LHCN-M2 (cell line): Measurements from ENCODE around the gene C5orf63. TPM values are rescaled to one million over a fixed set of nuclear protein-coding genes. Genes with fewer than 3 reads are reported as not detected.
"Not testable (repeated sequence)": the region's sequence is repeated elsewhere in the genome, so short reads cannot be mapped to it uniquely, and the experiment has no call there.

Source experiments
- DNase-seq: peaks from one replicate; pipeline ENCODE4 v3.0.0-alpha.2; 2012; ENCODE audit warnings: low read depth
- total RNA-seq: library from RNA; depleted of rRNA; stranded (reverse); fragments of >200 nt; gene quantifications from 2 replicates; pipeline ENCODE4 v1.2.3, GENCODE V29; 2014

C5orf63 gene
- total RNA-seq, 1 experiment from 2014 or later, result 2.5 TPM

GRCh38 chr5:127031863-127032232 is 41.5 kb downstream of the C5orf63 start:
- DNase-seq, result no peak

GRCh38 chr5:127031147-127031862 is 42.0 kb downstream of the C5orf63 start:
- DNase-seq, result no peak

DNA sequence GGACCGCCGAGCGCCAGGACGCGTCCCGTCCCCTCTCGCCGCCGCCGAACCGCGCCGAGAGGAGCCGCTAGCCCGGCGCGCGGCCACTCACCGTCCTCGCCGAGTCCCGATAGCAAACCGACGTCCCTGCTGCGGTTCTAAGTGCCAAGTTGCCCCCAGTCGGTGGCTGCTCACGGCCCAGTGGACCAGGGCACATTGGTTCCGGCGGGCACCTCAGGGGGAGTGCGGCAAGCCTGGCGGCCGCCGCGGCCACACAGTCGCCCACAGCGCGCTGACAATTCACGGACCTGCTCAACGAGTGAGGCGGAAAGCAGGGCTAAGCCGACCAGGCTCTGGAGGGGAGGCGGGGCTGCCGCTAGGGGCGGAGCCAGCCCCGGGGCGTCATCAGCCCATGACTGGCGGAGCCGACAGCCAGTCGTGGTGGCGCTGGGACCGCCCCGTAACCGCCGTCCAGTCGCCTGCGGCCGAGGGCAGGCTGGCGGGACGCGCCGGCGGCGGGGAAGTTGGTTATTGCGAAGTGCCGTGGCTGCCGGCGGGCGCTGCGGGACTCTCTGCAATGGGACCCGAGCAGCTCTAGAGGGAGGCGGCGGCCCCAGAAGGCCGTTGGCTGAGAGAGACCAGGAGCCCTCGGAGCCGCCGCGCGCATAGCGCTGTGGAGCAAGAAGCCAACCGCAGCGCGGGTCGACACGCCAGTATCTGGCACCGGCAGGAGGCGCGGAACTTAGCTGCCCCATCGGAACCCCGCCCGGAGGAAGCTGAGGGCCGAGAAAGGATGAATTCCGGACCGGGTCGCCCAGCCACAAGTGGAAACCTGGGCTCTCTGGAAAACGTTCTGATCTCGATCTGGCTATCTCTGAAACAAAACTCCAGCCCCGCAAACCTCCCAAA is 42.8 kb downstream of the C5orf63 start, which contains the start of gene MARCHF3:
Gene MARCHF3, minus strand, starts transcription at position 300 of the 888 bp plus-strand sequence. CDS start 112,387 bp downstream, outside the sequence.
- peak; percentile 91 for DNase-seq

GRCh38 chr5:127029581-127030258 is 43.6 kb downstream of the C5orf63 start:
- DNase-seq, result peak; percentile 82

DNA sequence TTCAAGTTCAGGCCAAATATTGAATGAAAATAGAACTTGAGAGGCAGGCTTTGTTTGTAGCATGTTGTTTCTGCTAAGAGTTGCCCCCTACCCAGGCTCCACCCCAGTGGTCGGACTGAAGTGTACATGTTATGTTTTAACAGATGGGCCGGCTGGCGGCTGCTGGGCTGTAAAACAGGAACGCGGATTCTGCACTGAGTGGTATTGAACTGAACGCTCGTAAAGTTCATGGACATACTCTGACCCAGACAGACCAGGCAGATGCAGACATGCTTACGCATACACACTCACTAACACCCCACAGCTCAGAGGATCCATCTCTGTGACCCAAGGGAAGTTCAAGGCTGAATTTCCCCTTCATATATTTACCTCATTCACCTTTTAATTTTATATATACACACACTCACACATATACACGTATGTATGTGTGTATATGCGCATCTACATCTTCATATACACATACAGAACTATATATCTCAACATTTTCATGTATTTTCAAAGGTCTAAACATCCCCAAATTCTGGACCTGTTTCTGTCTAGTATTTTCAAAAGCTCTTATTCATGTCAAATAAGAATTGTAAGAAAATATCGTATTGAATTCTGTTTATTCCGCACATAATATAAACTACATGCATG is 44.4 kb downstream of the C5orf63 start:
- DNase-seq, result no peak

GRCh38 chr5:127027539-127027938 is 45.8 kb downstream of the C5orf63 start:
- no peak for DNase-seq

- no peak for DNase-seq
These were observed 47.1 kb downstream of the C5orf63 start for GRCh38 chr5:127026166-127026565.

DNA sequence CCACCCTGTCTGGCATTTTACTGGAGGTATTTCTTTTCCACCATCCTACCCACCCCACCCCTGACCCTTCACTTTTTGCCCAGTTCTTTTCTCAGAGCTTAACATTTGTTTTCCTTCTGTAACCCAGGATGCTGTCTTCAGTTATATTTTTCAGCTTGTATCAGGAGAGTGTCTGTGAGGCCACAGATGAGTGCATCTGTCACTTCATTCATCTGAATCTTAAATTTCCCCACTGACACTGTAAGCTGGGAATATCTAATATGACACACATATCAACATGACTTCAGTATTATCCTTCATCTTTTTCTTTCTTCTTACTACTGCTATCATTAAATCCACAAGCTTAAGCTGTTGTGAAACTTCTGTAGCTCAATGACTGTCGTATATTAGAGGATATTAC is 47.8 kb downstream of the C5orf63 start:
- DNase-seq, result no peak

- DNase-seq, result no peak
These were observed 48.5 kb downstream of the C5orf63 start for GRCh38 chr5:127024821-127025220.

DNA sequence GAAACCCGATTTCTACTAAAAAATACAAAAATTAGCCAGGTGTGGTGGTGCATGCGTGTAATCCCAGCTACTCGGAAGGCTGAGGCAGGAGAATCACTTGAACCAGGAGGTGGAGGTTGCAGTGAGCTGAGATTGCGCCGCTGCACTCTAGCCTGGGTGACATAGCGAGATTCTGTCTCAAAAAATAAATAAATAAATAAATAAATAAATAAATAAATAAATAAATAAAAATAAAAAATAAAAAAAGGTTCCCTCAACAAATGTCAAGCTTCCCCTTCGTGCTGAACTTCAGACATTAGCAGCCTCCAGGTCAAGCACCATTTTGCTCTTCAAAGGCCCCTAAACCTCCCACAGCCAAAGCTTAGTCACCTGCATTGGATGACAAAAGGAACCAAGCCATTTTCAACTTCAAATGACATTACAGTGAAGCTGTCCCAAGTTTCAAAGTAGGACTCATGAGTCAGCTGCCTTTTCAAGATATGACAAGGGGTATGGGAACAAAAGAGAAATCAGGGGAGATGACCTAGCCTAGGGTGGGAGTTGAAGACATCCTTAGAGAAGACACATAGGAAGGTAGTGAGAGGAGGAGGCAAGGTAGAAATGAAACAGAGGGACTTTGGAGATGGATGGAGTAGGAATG is 49.6 kb downstream of the C5orf63 start:
- DNase-seq, result not testable (repeated sequence)

- no peak for DNase-seq
These were observed 50.5 kb downstream of the C5orf63 start for GRCh38 chr5:127022846-127023245.

GRCh38 chr5:127019928-127020327 is 53.4 kb downstream of the C5orf63 start:
- DNase-seq, result peak; percentile 45

DNA sequence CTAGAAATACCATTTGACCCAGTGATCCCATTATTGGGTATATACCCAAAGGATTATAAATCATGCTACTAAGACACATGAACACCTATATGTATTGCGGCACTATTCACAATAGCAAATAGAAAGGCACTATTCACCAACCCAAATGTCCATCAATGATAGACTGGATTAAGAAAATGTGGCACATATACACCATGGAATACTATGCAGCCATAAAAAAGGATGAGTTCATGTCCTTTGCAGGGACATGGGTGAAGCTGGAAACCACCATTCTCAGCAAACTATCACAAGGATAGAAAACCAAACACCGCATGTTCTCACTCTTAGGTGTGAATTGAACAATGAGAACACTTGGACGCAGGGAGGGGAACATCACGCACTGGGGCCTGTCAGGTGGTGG is 56.6 kb downstream of the C5orf63 start:
- not testable (repeated sequence) for DNase-seq

GRCh38 chr5:127015716-127016115 is 57.6 kb downstream of the C5orf63 start:
- no peak for DNase-seq

- no peak for DNase-seq
These were observed 58.7 kb downstream of the C5orf63 start for GRCh38 chr5:127014573-127014972.

DNA sequence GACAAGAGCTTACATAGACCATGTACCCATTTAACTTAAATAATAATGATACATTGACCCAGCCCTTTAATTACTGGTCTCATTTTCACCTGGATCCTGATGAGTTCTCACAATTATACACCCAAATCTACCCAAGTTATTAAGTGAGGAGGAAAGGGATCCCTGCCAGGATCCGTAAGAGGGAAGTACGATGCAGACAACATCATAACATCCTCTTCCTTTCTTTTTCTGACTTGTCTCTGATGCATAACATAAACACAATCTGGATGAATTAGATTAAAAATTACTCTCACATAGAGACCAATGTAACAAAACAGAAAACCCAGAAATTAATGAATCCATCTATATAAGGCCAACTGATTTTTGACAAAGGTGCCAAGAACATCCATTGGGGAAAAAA is 59.9 kb downstream of the C5orf63 start:
- peak; percentile 19 for DNase-seq

DNA sequence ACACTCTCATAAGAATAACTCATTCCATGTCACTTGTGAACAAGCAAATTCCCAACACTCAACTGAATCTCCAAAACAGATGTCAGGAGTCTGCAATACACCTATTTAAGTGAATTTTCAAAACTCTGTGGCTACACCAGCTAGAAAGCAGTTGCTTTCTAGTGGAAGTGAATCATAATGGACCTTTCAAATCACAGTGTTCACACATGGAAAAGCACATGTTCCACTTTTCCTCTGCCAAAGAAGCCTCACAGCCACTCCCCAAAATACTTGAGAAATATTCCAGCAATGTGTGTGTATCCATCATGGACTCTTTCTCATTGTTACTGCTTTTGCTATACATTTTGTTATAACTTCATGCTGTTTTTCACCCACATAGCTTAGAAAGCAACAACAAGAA is 60.4 kb downstream of the C5orf63 start:
- peak; percentile 91 for DNase-seq

DNA sequence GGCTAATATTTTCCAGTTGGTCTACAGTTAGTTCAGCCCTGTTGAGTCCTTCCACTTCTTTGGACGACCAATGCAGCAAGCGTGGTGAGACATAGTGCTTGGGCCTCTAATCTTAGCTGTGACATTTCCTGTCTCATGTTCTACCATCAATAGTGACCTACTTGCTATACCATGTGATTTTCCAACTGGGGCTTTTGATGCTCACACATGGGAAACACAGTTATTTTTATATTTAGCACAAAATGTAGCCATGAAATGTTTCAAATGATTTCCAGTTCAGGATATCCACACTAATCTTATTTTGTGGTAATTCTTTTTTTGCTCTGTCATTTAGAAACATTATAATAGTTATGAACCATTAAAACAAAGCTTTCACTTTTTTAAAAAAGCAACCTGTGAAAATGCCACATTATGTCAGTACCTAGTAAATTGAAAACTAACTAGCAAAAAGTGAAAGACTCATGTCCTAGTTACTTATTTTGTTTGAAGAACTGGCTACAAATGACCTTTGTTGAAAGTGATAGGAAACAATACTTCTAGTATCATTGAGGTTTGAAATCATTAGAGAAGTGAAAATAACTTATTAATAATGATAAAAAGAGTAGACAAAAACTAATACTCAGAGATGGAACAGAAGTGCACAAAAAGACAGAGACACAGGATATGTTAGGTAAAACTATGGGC is 61.2 kb downstream of the C5orf63 start:
- peak; percentile 46 for DNase-seq

DNA sequence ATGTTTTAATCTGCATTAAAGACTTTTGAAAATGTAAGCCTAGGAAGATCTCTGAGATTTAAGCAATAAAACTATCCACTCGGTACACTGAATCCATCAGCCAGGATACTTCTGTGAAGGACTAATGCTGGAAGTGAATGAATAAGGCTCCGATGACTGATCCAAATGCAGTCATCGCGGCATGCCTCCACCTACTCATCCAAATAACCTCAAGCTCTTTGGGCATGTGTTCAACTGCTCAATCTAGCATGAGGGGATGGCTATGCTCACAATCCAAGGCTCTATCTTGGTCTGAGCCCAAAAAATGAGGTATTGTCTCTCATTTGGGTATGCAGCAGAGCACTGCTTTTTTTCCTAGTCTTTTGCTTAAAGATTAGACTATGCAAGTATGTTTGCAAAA is 62.1 kb downstream of the C5orf63 start:
- peak; percentile 91 for DNase-seq

DNA sequence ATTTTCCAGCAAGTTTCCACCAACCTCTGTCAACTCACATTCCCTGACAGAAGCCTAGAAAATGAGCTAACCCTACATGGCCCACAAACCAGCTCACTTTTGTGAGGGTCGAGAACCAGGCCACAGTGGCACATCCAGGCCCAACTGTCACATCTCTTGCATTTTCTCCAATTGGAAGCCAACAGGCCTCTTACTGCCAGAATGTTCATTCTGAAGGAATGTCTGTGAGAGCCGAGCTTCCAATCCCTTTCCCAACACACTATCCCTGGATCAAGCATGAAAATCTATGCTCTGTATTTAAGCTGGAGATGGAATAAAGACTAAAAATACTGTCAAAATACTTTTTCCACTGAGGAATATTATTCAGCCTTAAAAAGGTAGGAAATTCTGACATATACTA is 62.9 kb downstream of the C5orf63 start:
- no peak for DNase-seq

DNA sequence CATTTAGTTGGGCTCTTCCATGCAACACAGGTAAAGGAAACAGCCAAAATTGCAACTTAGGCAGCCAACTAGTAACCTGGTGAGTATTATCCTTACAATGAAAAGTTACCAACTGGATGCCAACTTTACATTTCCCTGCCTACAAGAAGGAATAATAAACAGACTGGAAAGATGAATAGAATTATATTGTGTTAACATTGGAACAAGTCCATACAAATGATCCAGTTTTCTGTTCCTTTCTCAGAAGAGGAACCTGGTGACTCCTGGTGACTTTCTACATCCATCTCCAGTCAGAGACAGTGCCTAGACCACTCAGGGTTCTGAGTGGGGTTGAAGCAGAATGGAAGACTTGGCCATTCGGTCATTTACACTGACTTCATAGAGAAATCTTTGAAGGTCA is 63.5 kb downstream of the C5orf63 start:
- DNase-seq, result no peak
